ENCODE data around the gene SFRP2. TPM values are rescaled to one million over a fixed set of nuclear protein-coding genes. Genes with fewer than 3 reads are reported as not detected.

Gene SFRP2
- total RNA-seq, 1 experiment from 2014 or later = 0.26 TPM

DNA sequence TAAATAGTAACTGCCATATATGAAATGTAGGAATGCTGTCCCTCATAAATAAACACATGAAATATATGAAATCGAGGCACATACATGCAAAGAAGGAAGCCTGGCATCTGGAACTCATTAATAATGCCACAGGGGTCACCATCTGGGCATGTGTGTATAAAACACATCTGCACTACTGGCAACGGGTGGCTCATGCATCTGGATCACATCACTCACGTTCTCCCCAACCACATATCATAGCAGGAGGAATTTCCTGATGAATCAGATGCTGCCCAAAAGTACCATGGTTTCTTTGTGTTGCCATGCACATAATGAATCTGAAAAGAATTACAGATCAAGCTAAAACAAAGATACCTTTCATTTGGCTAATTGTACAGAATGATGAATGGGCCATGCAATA lies 57.6 kb downstream of the SFRP2 start:
- ATAC-seq = no peak
- no peaks in the 10 kb centered on the region for H3K4me1 ChIP-seq (ENCODE audit: control insufficient read depth, insufficient read depth, low read length)
- H3K27me3 ChIP-seq (ENCODE audit: control insufficient read depth, insufficient read depth, low read length) = no peaks in the 10 kb centered on the region; the same call in 1 of the 2 replicates
- in situ Hi-C loops (cut with HindIII; ENCODE audit: low pct_unique_long_range_greater_than_20kb, low sequenced_read_pairs) (no loop called here), intact Hi-C loops (cut with micrococcal nuclease; ENCODE audit: unreplicated experiment) (no loop called here)
- no TSS peak for BruUV-seq (replicated peaks)
- H3K4me3 ChIP-seq (ENCODE audit: low read depth in 2 of 2, low read length in 2 of 2) = no peak overlapping the region
- CTCF ChIA-PET = no interaction called here
- no peaks in the 10 kb centered on the region for H3K9me3 ChIP-seq (ENCODE audit: control insufficient read depth, insufficient read depth, low read depth, low read length)
- TF ChIP-seq SIN3A (IDR thresholded peaks at IDR 0.05; ENCODE audit: borderline replicate concordance, insufficient read depth, low read depth, low read length) (no peak), TCF7L2 (IDR thresholded peaks at IDR 0.05; ENCODE audit: low read depth, low read length) (no peak), POLR2AphosphoS5 (IDR thresholded peaks at IDR 0.05; ENCODE audit: low read depth, low read length) (no peak)
- TF ChIP-seq, protein P1, sequence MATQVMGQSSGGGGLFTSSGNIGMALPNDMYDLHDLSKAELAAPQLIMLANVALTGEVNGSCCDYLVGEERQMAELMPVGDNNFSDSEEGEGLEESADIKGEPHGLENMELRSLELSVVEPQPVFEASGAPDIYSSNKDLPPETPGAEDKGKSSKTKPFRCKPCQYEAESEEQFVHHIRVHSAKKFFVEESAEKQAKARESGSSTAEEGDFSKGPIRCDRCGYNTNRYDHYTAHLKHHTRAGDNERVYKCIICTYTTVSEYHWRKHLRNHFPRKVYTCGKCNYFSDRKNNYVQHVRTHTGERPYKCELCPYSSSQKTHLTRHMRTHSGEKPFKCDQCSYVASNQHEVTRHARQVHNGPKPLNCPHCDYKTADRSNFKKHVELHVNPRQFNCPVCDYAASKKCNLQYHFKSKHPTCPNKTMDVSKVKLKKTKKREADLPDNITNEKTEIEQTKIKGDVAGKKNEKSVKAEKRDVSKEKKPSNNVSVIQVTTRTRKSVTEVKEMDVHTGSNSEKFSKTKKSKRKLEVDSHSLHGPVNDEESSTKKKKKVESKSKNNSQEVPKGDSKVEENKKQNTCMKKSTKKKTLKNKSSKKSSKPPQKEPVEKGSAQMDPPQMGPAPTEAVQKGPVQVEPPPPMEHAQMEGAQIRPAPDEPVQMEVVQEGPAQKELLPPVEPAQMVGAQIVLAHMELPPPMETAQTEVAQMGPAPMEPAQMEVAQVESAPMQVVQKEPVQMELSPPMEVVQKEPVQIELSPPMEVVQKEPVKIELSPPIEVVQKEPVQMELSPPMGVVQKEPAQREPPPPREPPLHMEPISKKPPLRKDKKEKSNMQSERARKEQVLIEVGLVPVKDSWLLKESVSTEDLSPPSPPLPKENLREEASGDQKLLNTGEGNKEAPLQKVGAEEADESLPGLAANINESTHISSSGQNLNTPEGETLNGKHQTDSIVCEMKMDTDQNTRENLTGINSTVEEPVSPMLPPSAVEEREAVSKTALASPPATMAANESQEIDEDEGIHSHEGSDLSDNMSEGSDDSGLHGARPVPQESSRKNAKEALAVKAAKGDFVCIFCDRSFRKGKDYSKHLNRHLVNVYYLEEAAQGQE (IDR thresholded peaks at IDR 0.05; ENCODE audit: insufficient read depth in 1 of 2, low read depth in 2 of 2, low read length in 1 of 2) = no peak
- TF ChIP-seq, protein P2, sequence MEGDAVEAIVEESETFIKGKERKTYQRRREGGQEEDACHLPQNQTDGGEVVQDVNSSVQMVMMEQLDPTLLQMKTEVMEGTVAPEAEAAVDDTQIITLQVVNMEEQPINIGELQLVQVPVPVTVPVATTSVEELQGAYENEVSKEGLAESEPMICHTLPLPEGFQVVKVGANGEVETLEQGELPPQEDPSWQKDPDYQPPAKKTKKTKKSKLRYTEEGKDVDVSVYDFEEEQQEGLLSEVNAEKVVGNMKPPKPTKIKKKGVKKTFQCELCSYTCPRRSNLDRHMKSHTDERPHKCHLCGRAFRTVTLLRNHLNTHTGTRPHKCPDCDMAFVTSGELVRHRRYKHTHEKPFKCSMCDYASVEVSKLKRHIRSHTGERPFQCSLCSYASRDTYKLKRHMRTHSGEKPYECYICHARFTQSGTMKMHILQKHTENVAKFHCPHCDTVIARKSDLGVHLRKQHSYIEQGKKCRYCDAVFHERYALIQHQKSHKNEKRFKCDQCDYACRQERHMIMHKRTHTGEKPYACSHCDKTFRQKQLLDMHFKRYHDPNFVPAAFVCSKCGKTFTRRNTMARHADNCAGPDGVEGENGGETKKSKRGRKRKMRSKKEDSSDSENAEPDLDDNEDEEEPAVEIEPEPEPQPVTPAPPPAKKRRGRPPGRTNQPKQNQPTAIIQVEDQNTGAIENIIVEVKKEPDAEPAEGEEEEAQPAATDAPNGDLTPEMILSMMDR (IDR thresholded peaks at IDR 0.05) = no peak
- DNase-seq (ENCODE audit: low read depth, low spot score) = no peak
- POLR2A ChIA-PET = no interaction called here
- no peak overlapping the region for H3K27ac ChIP-seq (ENCODE audit: low read length)
- no peaks in the 10 kb centered on the region for H3K36me3 ChIP-seq (ENCODE audit: control insufficient read depth, insufficient read depth, low read length)

Other genes starting within 250 kb of the SFRP2 start
- 0.28 TPM for gene TLR2, start 104.8 kb downstream of the SFRP2 start, total RNA-seq (2021; ENCODE audit: unreplicated experiment)
- not detected for gene RNF175, start 29.1 kb downstream of the SFRP2 start, total RNA-seq (2021; ENCODE audit: unreplicated experiment)